ENCODE results near the gene MANEAL.
"Not testable (repeated sequence)": the region's sequence is repeated elsewhere in the genome, so short reads cannot be mapped to it uniquely, and the experiment has no call there.

Gene MANEAL

GRCh38 chr1:37793773-37794371 is at the start of gene MANEAL:
MANEAL (plus strand) TSS chr1:37793847; CDS start chr1:37794183, 336 bp downstream.
- DNase-seq (ENCODE audit: low read depth) = no peak

DNA sequence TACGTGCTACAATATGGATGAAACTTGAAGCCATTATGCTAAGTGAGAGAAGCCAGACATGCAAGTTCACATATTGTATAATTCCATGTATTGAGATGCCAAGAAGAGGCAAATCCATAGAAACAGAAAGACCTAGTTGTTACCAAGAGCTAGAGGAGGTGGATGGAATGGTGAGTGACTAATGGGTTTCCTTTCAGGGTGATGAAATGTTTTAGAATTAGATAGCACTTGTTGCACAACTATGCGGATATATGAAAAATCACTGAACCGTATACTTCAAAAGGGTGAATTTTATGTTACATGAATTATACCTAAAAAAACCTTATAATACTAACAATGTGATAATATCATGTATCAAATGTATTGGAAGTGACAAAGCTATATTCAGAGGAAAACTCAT is 46.8 kb upstream of the MANEAL start:
- no peak for DNase-seq (ENCODE audit: low read depth)

- no peak for DNase-seq (ENCODE audit: low read depth)
Observed at GRCh38 chr1:37748565-37748964, 45.1 kb upstream of the MANEAL start.

- DNase-seq (ENCODE audit: low read depth) = no peak
Observed at GRCh38 chr1:37752213-37752582, 41.4 kb upstream of the MANEAL start.

DNA sequence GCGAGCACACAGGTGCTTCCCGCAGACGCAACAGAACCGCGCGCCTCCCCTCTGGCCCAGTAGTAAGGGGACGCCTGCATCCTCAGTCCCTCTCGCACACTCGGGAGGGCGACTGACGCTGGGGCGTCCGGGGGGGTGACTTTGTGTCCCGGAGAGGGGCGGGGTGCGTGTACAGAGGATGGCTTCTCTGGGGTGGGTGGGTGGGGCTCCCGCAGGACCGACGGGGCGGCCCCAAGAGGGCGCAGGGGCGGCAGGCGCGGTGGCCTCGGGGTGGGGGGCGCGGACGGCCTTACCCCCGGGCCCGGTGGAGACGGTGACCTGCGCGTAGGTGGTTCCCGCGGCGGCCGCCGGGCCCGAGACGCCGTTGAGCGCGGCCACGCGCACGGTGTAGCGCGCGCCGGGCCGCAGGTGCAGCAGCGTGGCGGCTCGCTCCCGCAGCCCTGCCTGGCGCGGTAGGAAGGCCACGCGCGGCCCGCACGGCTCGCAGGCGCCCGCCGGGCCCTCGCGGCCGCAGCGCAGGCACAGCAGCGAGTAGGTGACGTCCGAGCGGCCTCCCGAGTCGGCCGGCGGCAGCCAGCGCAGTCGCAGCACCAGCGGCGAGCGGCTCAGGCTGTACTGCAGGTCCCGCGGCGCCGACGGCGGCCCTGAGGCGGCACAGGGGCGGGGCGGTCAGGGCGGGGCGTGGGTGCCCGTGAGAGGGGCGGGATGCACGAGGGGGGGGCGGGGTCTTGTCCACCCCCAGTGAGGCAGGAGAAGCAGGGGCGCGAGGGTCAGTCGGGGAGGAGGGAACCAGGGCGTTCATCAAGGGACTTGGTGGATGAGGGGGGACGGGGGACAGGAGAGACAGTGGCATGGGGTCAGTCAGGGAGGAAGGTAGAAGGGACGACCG is 40.8 kb upstream of the MANEAL start:
- DNase-seq (ENCODE audit: low read depth) = no peak

GRCh38 chr1:37753473-37754321 is 40.0 kb upstream of the MANEAL start:
- no peak for DNase-seq (ENCODE audit: low read depth)

DNA sequence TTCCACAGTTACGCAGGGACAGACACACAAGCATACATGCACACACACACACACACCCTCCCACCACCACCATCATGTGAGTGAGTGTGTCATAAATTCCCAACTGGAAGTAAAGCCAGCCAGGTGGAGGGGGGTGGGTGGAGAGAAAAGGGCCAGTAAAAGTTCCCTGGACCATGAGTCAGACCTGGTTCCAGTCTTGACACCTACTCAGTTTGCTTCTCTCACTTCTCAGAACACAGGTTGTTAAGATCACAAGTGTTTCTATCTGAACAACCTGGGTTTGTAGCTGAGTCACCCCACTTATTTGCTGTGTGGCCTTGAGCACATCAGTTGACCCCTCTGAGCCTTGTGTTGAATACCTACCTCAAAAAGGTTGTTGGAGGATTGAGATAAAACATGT is 38.4 kb upstream of the MANEAL start:
- no peak for DNase-seq (ENCODE audit: low read depth)

- DNase-seq (ENCODE audit: low read depth) = no peak
Observed at GRCh38 chr1:37755951-37756560, 37.6 kb upstream of the MANEAL start.

- no peak for DNase-seq (ENCODE audit: low read depth)
Observed at GRCh38 chr1:37759451-37759850, 34.2 kb upstream of the MANEAL start.

DNA sequence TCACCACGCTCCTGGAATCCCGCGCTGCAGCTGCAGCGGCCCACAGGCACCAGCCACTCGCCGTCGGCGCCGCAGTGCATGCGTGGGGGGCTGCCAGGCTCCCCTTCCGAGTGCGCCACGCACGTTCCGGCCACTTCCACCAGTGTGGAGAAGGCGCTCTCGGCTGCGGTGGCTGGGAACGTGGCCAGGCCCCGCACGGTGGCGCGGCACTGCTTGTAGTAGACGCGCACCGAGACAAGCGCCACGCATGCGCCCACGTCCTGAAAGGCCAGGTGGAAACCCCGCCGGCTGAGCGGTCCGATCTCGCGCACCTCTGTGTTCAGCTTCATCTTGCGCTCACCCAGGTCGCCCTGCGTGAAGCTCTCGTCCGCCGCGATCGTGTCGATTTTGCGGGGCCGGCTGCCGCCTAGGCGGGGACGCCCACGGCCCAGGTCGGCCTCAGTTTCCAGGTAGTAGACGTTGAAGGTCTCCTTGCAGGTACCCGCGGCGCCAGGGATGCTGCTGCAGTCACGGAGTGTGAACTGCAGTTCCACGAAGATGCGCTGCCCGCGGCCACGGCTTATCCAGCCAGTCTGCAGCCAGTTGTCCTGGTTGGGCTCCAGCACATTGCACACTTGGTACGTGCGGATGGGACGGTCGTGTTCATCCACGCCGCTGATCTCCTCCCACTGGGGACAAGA is 32.1 kb upstream of the MANEAL start:
- no peak for DNase-seq (ENCODE audit: low read depth)

DNA sequence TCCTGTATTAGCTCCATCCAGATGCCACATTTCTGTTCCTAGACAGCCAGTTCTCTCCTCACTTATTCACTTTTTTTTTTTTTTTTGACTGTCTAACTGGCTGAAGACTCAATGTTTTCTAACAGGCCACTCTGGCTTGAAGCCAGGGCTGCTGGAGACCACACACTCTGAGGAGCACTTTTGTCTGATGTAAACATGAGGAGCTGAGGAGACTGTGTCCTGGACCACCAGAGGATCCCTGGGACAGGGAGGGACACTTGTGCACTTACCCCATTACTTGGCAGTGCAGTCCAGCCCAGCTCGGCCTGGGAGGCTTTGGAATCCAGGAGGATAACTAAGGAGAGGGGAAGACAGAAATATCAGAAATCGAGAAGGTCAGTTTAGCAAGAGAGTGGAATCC is 31.1 kb upstream of the MANEAL start:
- no peak for DNase-seq (ENCODE audit: low read depth)

- no peak for DNase-seq (ENCODE audit: low read depth)
Observed at GRCh38 chr1:37763791-37764413, 29.7 kb upstream of the MANEAL start.

GRCh38 chr1:37764414-37764825 is 29.2 kb upstream of the MANEAL start:
- DNase-seq (ENCODE audit: low read depth) = no peak

- no peak for DNase-seq (ENCODE audit: low read depth)
Observed at GRCh38 chr1:37764888-37765441, 28.7 kb upstream of the MANEAL start, which contains the start of gene EPHA10. EPHA10 (minus strand) TSS chr1:37765120; CDS start chr1:37765066, 54 bp downstream.

DNA sequence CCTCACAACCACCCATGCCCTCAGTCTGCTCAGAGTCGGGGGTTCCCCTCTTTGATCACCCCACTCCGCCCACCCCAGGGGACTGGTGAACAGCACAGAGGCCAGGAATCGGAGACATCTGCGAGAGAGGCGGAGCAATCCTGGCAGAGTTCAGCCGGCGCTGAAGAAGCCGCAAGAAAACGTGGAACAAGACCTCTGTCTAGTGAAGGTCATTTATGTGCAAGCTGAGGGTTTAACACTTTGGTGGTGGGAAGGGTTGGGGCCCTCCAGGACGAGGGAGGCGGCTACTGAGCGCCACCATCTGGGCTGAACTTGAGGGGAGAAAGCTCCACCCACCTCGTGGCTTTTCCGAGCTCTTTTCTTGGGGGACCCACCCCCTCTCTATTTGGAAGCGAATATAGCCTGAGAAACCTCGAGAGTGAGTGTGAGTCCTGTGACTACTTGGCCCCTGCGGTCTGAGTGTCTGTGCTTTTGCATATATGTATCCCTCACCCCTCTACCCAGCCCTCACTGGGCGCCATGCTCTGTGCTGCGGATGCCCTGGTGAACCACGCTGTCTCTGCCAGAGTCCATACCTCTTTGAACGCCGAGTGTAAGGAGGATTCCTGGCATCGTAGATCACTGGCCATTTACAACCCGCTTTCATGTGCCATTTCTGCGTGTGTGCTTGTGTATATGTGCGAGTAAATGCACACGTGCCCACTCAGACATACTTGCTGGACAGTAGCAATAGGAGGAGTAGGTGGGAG is 27.6 kb upstream of the MANEAL start:
- DNase-seq (ENCODE audit: low read depth) = no peak

- no peak for DNase-seq (ENCODE audit: low read depth)
Observed at GRCh38 chr1:37767488-37767887, 26.2 kb upstream of the MANEAL start.

- not testable (repeated sequence) for DNase-seq (ENCODE audit: low read depth)
Observed at GRCh38 chr1:37771440-37771839, 22.2 kb upstream of the MANEAL start.

DNA sequence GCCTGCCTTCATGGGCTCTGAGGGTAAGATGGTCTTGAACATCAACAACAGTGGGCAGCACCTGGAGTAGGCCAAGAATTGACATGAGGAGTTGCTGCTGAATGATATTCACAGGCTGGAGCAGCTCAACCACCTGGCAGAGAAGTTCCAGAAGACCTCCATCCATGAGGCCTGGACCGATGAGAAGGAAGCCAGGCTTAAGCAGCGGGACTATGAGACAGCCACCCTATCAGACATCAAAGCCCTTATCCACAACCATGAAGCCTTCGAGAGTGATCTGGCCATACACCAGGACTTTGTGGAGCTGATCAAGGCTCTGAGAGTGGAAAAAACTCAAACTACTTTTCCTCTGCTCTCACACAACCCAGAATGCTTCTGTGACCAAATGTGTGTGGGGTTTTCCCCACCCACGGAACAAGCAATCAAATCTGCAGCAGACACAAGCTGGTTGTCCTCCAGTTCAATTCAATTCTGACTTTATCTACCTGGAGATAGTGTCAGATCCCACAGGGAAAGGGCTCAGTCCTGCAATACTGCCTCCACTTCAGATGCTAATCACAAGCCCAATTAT is 16.6 kb upstream of the MANEAL start:
- no peak for DNase-seq (ENCODE audit: low read depth)

DNA sequence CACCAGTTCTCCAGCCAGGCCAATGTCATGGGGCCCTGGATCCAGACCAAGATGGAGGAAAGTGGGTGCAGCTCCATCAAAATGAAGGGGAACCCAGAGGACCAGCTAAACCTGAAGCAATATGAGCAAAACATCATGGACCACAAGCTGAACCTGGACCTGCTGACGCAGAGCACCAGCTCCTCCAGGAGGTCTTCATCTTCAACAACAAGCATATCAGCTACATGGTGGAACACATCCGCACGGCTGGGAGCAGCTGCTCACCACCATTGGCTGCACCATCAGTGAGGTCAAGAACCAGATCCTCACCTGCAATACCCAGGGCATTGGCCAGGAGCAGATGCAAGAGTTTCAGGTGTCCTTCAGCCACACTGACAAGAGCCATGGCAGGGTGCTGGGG is 15.0 kb upstream of the MANEAL start:
- DNase-seq (ENCODE audit: low read depth) = no peak

DNA sequence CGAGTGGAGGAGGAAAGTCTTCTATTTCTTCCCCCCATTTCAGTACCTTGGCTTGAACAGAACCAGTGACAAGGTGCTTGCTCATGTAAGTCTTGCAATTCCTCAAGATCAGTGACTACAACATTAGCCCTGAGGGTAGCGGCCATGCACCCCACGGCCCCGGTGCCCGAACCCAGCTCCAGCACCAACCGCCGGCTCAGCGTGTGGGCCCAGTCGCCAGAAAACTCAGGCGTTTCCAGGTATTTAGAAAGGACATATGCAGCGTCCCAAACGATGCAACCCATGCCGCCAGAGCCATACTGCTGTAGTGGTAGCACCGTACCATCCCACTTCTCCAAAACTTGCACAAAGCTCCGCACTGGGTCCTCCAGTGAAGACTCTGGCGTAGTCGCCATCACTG is 11.2 kb upstream of the MANEAL start:
- no peak for DNase-seq (ENCODE audit: low read depth)
